GM23248 (cell line): ENCODE measurements around the gene TBC1D14.

Experiments used
- EZH2 ChIP-seq: fragments of 200-600 bp; sonication (generic); IDR thresholded peaks from 2 replicates; pipeline ENCODE4 v1.6.1; 2018; ENCODE audit warnings: antibody characterized with exemption, mild to moderate bottlenecking; ENCODE audit not compliant: insufficient read depth, poor library complexity, severe bottlenecking
- EZH2phosphoT487 ChIP-seq: fragments of 200-600 bp; sonication (generic); IDR thresholded peaks from 2 replicates; pipeline ENCODE4 v1.6.1; 2018; ENCODE audit warnings: antibody characterized with exemption, moderate library complexity, mild to moderate bottlenecking, low read depth; ENCODE audit not compliant: insufficient read depth

- TF ChIP-seq EZH2 (no peak), EZH2phosphoT487 (no peak)
Observed at GRCh38 chr4:6957148-6957520, 47.5 kb downstream of the TBC1D14 start.
